Neural crest cell (in vitro differentiated cells): Measurements from ENCODE around the gene CLEC16A. TPM values are rescaled to one million over a fixed set of nuclear protein-coding genes. Genes with fewer than 3 reads are reported as not detected.

Experiments used
- DNase-seq: peaks from one replicate; pipeline ENCODE4 v3.0.0; 2021; ENCODE audit warnings: low read depth, mixed read lengths, low spot score
- H3K27ac Mint-ChIP-seq: one replicate; pipeline ENCODE4 v1.8.0; 2021; ENCODE audit warnings: mild to moderate bottlenecking, mixed read lengths; ENCODE audit not compliant: unreplicated experiment
- H3K27me3 Mint-ChIP-seq: 2 replicates; pipeline ENCODE4 v1.8.0; 2021; ENCODE audit warnings: low read depth, mild to moderate bottlenecking, mixed read lengths
- H3K36me3 Mint-ChIP-seq: 2 replicates; pipeline ENCODE4 v1.8.0; 2021; ENCODE audit warnings: low read depth, mild to moderate bottlenecking, mixed read lengths
- H3K4me1 Mint-ChIP-seq: 2 replicates; pipeline ENCODE4 v1.8.0; 2021; ENCODE audit warnings: mixed read lengths
- H3K4me3 Mint-ChIP-seq: one replicate; pipeline ENCODE4 v1.8.0; 2021; ENCODE audit warnings: mild to moderate bottlenecking, mixed read lengths
- H3K9me3 Mint-ChIP-seq: 2 replicates; pipeline ENCODE4 v1.8.0; 2021; ENCODE audit warnings: mixed read lengths
- CTCF ChIP-seq: fragments of 200-600 bp; sonication (generic); conservative IDR thresholded peaks from 2 replicates; pipeline ENCODE4 v1.5.0; 2021; ENCODE audit warnings: antibody characterized with exemption, mild to moderate bottlenecking
- total RNA-seq: library from RNA; stranded (reverse); gene quantifications from 2 replicates; pipeline ENCODE4 v1.2.1, GENCODE V29; 2021

CLEC16A gene
- total RNA-seq, 1 donor from 2014 or later: 21.3 TPM

DNA sequence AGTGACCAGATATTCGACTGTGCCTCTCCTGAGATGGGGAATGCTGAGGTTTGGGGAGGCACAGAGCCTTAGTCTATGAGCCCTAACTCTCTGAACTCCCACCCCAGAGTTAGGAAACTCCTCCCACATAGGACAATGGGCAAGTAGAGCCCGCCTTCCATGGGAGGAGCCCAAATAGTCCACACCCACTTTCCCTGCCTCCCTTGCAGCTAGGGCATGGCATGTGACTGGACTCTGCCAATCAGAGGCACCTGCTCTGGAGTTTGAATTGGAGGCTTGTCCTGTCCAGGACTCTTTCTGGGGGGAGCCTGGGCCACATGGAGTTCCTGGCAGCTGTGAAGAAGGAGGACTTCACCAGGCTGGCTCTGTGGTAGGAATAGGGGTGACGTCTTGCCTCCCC is 263.3 kb downstream of the CLEC16A start:
- H3K4me3 Mint-ChIP-seq: no peak overlapping the region
- H3K9me3 Mint-ChIP-seq: no peaks in the 10 kb centered on the region
- no peaks in the 10 kb centered on the region for H3K4me1 Mint-ChIP-seq
- no peak for TF ChIP-seq CTCF
- H3K36me3 Mint-ChIP-seq: no peaks in the 10 kb centered on the region
- peaks cover 4% of the 10 kb centered on the region for H3K27me3 Mint-ChIP-seq
- no peak for DNase-seq
- no peak overlapping the region for H3K27ac Mint-ChIP-seq

DNA sequence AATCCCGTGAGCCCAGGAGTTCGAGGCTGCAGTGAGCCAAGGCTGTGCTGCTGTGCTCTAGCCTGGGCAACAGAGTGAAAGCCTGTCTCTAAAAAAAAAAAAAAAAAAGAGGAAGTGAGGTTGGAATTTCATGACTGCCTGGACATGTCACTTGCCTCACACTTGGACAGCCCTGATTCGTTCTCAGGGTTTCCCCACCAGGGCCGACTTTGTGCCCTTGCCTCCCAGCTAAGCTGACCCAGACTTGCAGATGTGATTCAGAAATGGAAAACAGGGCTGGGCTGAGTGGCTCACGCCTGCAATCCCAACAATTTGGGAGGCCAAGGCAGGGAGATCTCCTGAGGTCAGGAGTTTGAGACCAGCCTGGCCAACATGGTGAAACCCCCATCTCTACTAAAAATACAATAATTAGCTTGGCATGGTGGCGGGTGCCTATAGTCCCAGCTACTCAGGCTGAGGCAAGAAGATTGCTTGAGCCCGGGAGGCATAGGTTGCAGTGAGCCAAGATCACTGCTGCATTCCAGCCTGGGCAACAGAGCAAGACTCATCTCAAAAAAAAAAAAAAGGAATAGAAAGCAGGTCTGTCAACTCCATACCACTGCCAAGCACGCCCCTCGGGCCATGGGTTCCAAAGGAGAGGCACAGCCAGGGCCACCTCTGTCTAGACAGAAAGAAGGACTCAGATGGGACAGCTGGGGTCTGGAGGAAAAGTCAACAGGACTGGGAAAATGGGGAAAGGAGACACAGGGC is 264.7 kb downstream of the CLEC16A start:
- Mint-ChIP-seq H3K9me3 (no peaks in the 10 kb centered on the region), H3K27ac (no peak overlapping the region), H3K27me3 (no peaks in the 10 kb centered on the region), H3K4me3 (no peak overlapping the region), H3K36me3 (no peaks in the 10 kb centered on the region), H3K4me1 (no peaks in the 10 kb centered on the region)
- DNase-seq: no peak
- TF ChIP-seq CTCF: no peak

GRCh38 chr16:11210260-11210659 is 265.9 kb downstream of the CLEC16A start:
- no peak for TF ChIP-seq CTCF
- no peaks in the 10 kb centered on the region for H3K9me3 Mint-ChIP-seq
- no peaks in the 10 kb centered on the region for H3K4me1 Mint-ChIP-seq
- no peak for DNase-seq
- H3K4me3 Mint-ChIP-seq: no peak overlapping the region
- no peak overlapping the region for H3K27ac Mint-ChIP-seq
- no peaks in the 10 kb centered on the region for H3K27me3 Mint-ChIP-seq
- no peaks in the 10 kb centered on the region for H3K36me3 Mint-ChIP-seq

GRCh38 chr16:11211061-11211976 is 267.0 kb downstream of the CLEC16A start:
- no peak for TF ChIP-seq CTCF
- DNase-seq: no peak
- Mint-ChIP-seq H3K27ac (peak overlapping the region; percentile 62), H3K27me3 (no peaks in the 10 kb centered on the region), H3K4me3 (no peak overlapping the region), H3K9me3 (peaks cover 6% of the 10 kb centered on the region), H3K4me1 (no peaks in the 10 kb centered on the region), H3K36me3 (no peaks in the 10 kb centered on the region)

DNA sequence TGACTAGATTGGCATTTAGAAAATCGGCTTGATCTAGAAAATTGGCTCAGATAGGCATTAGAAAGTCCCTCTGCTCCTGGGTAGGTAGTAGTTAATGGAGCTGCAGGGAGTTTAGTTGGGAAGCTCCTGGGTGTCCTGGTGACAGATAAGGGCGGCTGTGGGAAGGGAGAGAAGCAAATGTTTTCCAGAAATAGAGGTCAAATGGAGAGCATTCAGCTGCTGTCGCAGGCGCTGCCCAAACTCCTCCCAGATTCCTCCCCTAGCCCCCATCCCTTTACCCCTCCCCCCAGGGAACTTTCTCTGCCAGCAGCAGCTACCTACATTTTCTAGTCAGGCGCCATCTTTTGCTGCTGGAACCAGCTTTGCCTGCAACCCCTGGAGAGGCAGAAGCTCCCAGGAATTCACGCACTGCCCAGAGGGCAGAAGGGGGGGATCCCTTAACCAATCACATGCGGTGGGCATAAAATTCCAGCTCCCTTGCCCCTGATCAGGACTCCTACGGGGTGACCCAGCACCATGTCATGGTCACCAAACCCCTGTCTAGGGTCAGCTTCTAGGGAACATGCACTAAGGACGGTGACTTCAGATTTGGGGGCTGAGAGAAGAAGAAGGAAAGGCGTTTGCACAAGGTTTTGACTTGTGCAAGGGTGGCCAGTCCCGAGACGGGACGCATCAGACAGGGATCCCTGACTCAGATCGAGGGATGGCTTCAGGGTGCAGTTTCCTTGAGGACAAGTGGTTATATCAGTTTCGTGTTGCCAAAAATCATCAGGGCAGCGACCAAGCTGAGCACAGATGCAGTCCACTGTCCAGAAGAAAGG is 267.8 kb downstream of the CLEC16A start:
- H3K27me3 Mint-ChIP-seq: no peaks in the 10 kb centered on the region
- no peak for TF ChIP-seq CTCF
- no peak overlapping the region for H3K4me3 Mint-ChIP-seq
- no peaks in the 10 kb centered on the region for H3K4me1 Mint-ChIP-seq
- H3K27ac Mint-ChIP-seq: no peak overlapping the region
- no peak for DNase-seq
- no peaks in the 10 kb centered on the region for H3K36me3 Mint-ChIP-seq
- H3K9me3 Mint-ChIP-seq: peaks cover 7% of the 10 kb centered on the region
